ENCODE results near the gene NUP205. TPM values are rescaled to one million over a fixed set of nuclear protein-coding genes. Genes with fewer than 3 reads are reported as not detected.

The NUP205 gene
- total RNA-seq, 6 experiments from 2014 or later: 32.3 to 54.7 (median 49.9) TPM

GRCh38 chr7:135658564-135658963, 100.8 kb downstream of the NUP205 start:
- Mint-ChIP-seq H3K27ac (no peak overlapping the region), H3K4me1 (ENCODE audit: low read depth) (peaks cover 8% of the 10 kb centered on the region), H3K9me3 (no peaks in the 10 kb centered on the region), H3K4me3 (no peak overlapping the region), H3K36me3 (ENCODE audit: low read depth) (peaks cover 4% of the 10 kb centered on the region), H3K27me3 (ENCODE audit: insufficient read depth) (peaks cover 3% of the 10 kb centered on the region)
- no peak for DNase-seq
- no peak for TF ChIP-seq CTCF (IDR thresholded peaks at IDR 0.05)

GRCh38 chr7:135659159-135659846, 101.6 kb downstream of the NUP205 start:
- H3K4me1 Mint-ChIP-seq (ENCODE audit: low read depth): peaks cover 14% of the 10 kb centered on the region
- no peak for TF ChIP-seq CTCF (IDR thresholded peaks at IDR 0.05)
- no peak for DNase-seq
- peaks cover 3% of the 10 kb centered on the region for H3K27me3 Mint-ChIP-seq (ENCODE audit: insufficient read depth)
- H3K27ac Mint-ChIP-seq: no peak overlapping the region
- H3K36me3 Mint-ChIP-seq (ENCODE audit: low read depth): peaks cover 11% of the 10 kb centered on the region
- no peak overlapping the region for H3K4me3 Mint-ChIP-seq
- H3K9me3 Mint-ChIP-seq: peaks cover 4% of the 10 kb centered on the region; the same call in 1 of the 2 replicates

GRCh38 chr7:135661311-135662122, 103.8 kb downstream of the NUP205 start:
- H3K27ac Mint-ChIP-seq: peak overlapping the region; percentile 99
- peaks cover 3% of the 10 kb centered on the region for H3K27me3 Mint-ChIP-seq (ENCODE audit: insufficient read depth)

GRCh38 chr7:135662123-135662372, 104.3 kb downstream of the NUP205 start:
- Mint-ChIP-seq H3K4me1 (ENCODE audit: low read depth) (peaks cover 38% of the 10 kb centered on the region), H3K4me3 (peak overlapping the region; percentile 98)

More at GRCh38 chr7:135661311-135662122, 103.8 kb downstream of the NUP205 start:
- H3K9me3 Mint-ChIP-seq: peaks cover 4% of the 10 kb centered on the region; the same call in 1 of the 2 replicates
- H3K36me3 Mint-ChIP-seq (ENCODE audit: low read depth): peaks cover 24% of the 10 kb centered on the region
- TF ChIP-seq CTCF (IDR thresholded peaks at IDR 0.05): no peak
- peaks cover 34% of the 10 kb centered on the region for H3K4me1 Mint-ChIP-seq (ENCODE audit: low read depth)
- no peak for DNase-seq
- H3K4me3 Mint-ChIP-seq: peak overlapping the region; percentile 98

More at GRCh38 chr7:135662123-135662372, 104.3 kb downstream of the NUP205 start:
- no peak for DNase-seq
- H3K27me3 Mint-ChIP-seq (ENCODE audit: insufficient read depth): peaks cover 3% of the 10 kb centered on the region
- no peak for TF ChIP-seq CTCF (IDR thresholded peaks at IDR 0.05)
- peaks cover 4% of the 10 kb centered on the region; the same call in 1 of the 2 replicates for H3K9me3 Mint-ChIP-seq
- peaks cover 29% of the 10 kb centered on the region for H3K36me3 Mint-ChIP-seq (ENCODE audit: low read depth)
- peak overlapping the region; percentile 99 for H3K27ac Mint-ChIP-seq
